Glutamatergic neuron (in vitro differentiated cells): ENCODE data around the gene NAV2. TPM values are rescaled to one million over a fixed set of nuclear protein-coding genes. Genes with fewer than 3 reads are reported as not detected.

Source experiments
- DNase-seq: peaks from one replicate; pipeline ENCODE4 v3.0.0; 2022
- H3K27ac Mint-ChIP-seq: one replicate; pipeline ENCODE4 v1.8.0; 2020; ENCODE audit warnings: mild to moderate bottlenecking, mixed read lengths, inconsistent platforms; ENCODE audit not compliant: unreplicated experiment
- H3K27me3 Mint-ChIP-seq: one replicate; pipeline ENCODE4 v1.8.0; 2020; ENCODE audit warnings: mild to moderate bottlenecking, moderate library complexity, mixed read lengths, inconsistent platforms; ENCODE audit not compliant: unreplicated experiment
- H3K36me3 Mint-ChIP-seq: one replicate; pipeline ENCODE4 v1.8.0; 2020; ENCODE audit warnings: mild to moderate bottlenecking, mixed read lengths, inconsistent platforms; ENCODE audit not compliant: unreplicated experiment
- H3K4me1 Mint-ChIP-seq: one replicate; pipeline ENCODE4 v1.8.0; 2020; ENCODE audit warnings: mild to moderate bottlenecking, low read depth, mixed read lengths, inconsistent platforms; ENCODE audit not compliant: unreplicated experiment
- H3K4me3 Mint-ChIP-seq: one replicate; pipeline ENCODE4 v1.8.0; 2020; ENCODE audit warnings: mild to moderate bottlenecking, mixed read lengths, inconsistent platforms; ENCODE audit not compliant: unreplicated experiment
- H3K9me3 Mint-ChIP-seq: one replicate; pipeline ENCODE4 v1.8.0; 2020; ENCODE audit warnings: mild to moderate bottlenecking, moderate library complexity, mixed read lengths, inconsistent platforms; ENCODE audit not compliant: unreplicated experiment
- CTCF ChIP-seq: fragments of 200-600 bp; sonication (generic); IDR thresholded peaks from one replicate; pipeline ENCODE4 v1.5.0; 2021; ENCODE audit not compliant: partially characterized antibody, unreplicated experiment
- total RNA-seq: library from RNA; stranded (reverse); fragmentation: NEBNext Ultra II Directional; extraction: Animal tissue kit (Norgen Biotek cat#: 25700); gene quantifications from one replicate; pipeline ENCODE4 v1.2.1, GENCODE V29; 2021; ENCODE audit not compliant: unreplicated experiment

Gene NAV2
- total RNA-seq, 1 donor from 2014 or later, result 117 TPM

DNA sequence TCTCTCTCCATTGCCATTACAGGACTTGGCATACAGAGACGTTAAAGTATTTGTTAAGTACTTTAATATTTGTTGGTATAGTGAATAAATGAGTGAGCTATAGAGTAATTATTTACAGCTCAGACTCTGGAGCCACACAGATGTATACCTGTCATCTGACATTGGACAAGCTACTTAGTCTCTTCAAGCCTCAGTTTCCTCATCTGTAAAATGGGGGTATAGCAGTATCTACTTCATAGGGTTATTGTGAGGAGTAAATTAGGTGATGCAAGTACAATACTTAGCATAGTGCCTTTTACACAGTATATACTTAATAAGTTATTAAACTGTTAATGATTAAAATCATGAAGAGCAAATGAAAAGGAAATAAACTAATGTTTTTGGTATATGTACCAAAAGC lies 203.2 kb downstream of the NAV2 start:
- Mint-ChIP-seq H3K36me3 (peaks cover 6% of the 10 kb centered on the region), H3K4me1 (peaks cover 2% of the 10 kb centered on the region), H3K27ac (no peak overlapping the region), H3K27me3 (no peaks in the 10 kb centered on the region), H3K4me3 (no peak overlapping the region), H3K9me3 (peaks cover 3% of the 10 kb centered on the region)
- no peak for DNase-seq
- no peak for TF ChIP-seq CTCF

GRCh38 chr11:19917069-19917468 lies 204.4 kb downstream of the NAV2 start:
- Mint-ChIP-seq H3K27ac (no peak overlapping the region), H3K4me1 (no peaks in the 10 kb centered on the region), H3K9me3 (no peaks in the 10 kb centered on the region), H3K27me3 (no peaks in the 10 kb centered on the region), H3K4me3 (no peak overlapping the region), H3K36me3 (peaks cover 6% of the 10 kb centered on the region)
- no peak for DNase-seq
- TF ChIP-seq CTCF, result no peak

DNA sequence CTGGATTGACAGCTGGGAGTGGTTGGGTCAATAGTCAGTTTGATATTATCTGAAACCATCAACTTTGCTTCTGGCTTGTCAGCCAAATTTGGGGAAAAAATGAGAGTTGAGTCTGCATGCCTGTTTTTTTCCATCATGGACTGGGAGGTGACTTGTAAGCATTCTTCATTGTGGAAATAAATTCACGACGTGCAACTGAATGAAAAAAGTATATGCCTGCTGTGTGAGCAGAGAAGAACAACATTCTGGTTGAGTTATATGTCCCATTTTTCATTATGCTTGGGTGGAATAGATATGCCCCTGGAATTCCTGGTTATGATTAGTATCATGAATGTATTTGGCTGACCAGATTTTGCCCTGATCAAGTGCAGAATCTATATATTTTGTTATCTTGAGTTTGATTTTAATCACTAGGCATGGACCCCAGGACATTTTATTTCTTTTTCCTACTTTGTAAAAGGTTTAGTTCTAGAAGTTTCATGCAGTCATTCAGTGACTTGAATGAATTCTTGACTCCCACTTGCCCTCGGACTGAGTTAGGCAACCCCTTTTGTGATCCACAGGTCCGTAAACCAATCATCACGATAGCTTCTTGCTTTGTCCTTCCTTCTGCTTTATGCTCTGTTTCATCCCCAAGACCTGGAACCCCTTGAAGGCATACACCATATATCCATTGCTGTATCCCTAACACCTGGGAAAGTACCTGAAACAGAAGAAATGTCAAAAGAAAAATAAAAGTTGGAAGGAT lies 205.8 kb downstream of the NAV2 start:
- no peak for TF ChIP-seq CTCF
- Mint-ChIP-seq H3K4me1 (no peaks in the 10 kb centered on the region), H3K9me3 (no peaks in the 10 kb centered on the region), H3K27ac (no peak overlapping the region), H3K4me3 (no peak overlapping the region), H3K27me3 (no peaks in the 10 kb centered on the region), H3K36me3 (peaks cover 6% of the 10 kb centered on the region)
- no peak for DNase-seq

DNA sequence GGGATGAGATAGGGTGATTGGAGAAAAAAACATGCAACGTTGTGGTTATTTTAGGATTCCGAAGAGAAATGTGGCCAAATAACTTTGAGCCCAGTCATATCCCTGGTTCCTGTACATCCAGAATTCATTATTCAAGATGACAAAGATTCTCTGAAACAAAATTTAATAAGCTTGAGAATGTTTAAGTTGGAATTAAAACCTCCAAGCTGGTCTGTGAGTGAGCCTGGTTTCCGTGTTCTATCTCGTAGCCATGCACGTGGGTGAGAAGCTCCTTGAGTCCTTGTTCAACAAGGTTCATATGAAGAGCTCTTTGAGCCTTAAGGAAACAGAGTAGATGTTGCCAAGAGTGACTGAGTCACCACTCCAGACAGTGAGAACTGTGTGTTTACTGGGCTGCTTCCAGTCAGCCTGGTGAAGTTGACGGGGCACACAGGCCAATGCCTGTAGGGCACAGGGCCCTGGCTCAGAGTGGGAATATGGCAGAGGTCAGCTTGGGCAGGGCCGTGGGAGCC lies 206.5 kb downstream of the NAV2 start:
- Mint-ChIP-seq H3K27me3 (no peaks in the 10 kb centered on the region), H3K4me3 (no peak overlapping the region), H3K27ac (no peak overlapping the region), H3K4me1 (no peaks in the 10 kb centered on the region), H3K36me3 (peaks cover 6% of the 10 kb centered on the region), H3K9me3 (no peaks in the 10 kb centered on the region)
- no peak for TF ChIP-seq CTCF
- no peak for DNase-seq

GRCh38 chr11:19920982-19921381 lies 208.3 kb downstream of the NAV2 start:
- no peak for DNase-seq
- H3K9me3 Mint-ChIP-seq, result no peaks in the 10 kb centered on the region
- no peaks in the 10 kb centered on the region for H3K27me3 Mint-ChIP-seq
- H3K4me3 Mint-ChIP-seq, result no peak overlapping the region
- peaks cover 6% of the 10 kb centered on the region for H3K36me3 Mint-ChIP-seq
- no peak for TF ChIP-seq CTCF
- no peak overlapping the region for H3K27ac Mint-ChIP-seq
- no peaks in the 10 kb centered on the region for H3K4me1 Mint-ChIP-seq
